SK-N-SH (cell line): Measurements from ENCODE around the gene AGMO. TPM values are rescaled to one million over a fixed set of nuclear protein-coding genes. Genes with fewer than 3 reads are reported as not detected.

Experiments
- CTCF ChIA-PET: fragments of 300-600, 350-600 bp; formaldehyde crosslinking; extraction: SDS; loops from one replicate; lab custom pipeline; 2021; lab: Yijun Ruan, JAX
- POLR2A ChIA-PET: fragments of 350-600 bp; sonication (Branson Sonifier 250); formaldehyde crosslinking; extraction: SDS; loops from one replicate; lab custom pipeline; 2020; ENCODE audit warnings: antibody characterized with exemption, inconsistent platforms; lab: Yijun Ruan, JAX
- DNase-seq: peaks from one replicate; pipeline ENCODE4 v3.0.0; 2012
- H2AFZ ChIP-seq: fragments of 200-600 bp; sonication (generic); 2 replicates; pipeline ENCODE4 v1.8.1; 2016; ENCODE audit warnings: antibody characterized with exemption, mild to moderate bottlenecking, low read depth
- H3F3A ChIP-seq: fragments of 200-600 bp; sonication (generic); replicated peaks from 2 replicates; pipeline ENCODE3; 2016; ENCODE audit warnings: antibody characterized with exemption, mild to moderate bottlenecking; ENCODE audit not compliant: insufficient read depth
- H3K27ac ChIP-seq, 2 experiments: fragments of 200-500 bp in 1 of 2; fragments of 200-600 bp in 1 of 2; sonication (Bioruptor generic) in 1 of 2; sonication (generic), shearing (Covaris generic) in 1 of 2; 2 replicates each; pipeline versions ENCODE4 v1.5.1 to v1.6.1; 2014 to 2016; ENCODE audit warnings: low read depth in 2 of 2, inconsistent platforms in 1 of 2, low read length in 1 of 2, mild to moderate bottlenecking in 1 of 2, mixed read lengths in 1 of 2
- H3K27me3 ChIP-seq: fragments of 200-600 bp; sonication (generic), shearing (Covaris generic); 2 replicates; pipeline ENCODE4 v1.6.1; 2016; ENCODE audit warnings: mixed run types; ENCODE audit not compliant: insufficient read depth
- H3K36me3 ChIP-seq, 2 experiments: fragments of 200-500 bp in 1 of 2; fragments of 200-600 bp in 1 of 2; sonication (Bioruptor generic) in 1 of 2; sonication (generic) in 1 of 2; replicated peaks in 1 of 2; 2 replicates each; pipeline versions ENCODE3 to v1.5.1; 2014 to 2016; ENCODE audit warnings: low read length in 1 of 2, mild to moderate bottlenecking in 1 of 2; ENCODE audit not compliant: insufficient read depth in 2 of 2, control insufficient read depth in 1 of 2
- H3K4me1 ChIP-seq, 2 experiments: fragments of 200-500 bp in 1 of 2; fragments of 200-600 bp in 1 of 2; sonication (Bioruptor generic) in 1 of 2; sonication (generic), shearing (Covaris generic) in 1 of 2; 2 replicates each; pipeline versions ENCODE4 v1.5.1 to v1.6.1; 2014 to 2016; ENCODE audit warnings: low read depth in 1 of 2, low read length in 1 of 2, mixed run types in 1 of 2; ENCODE audit not compliant: insufficient read depth in 2 of 2, control insufficient read depth in 1 of 2
- H3K4me2 ChIP-seq: fragments of 200-600 bp; sonication (generic), shearing (Covaris generic); 2 replicates; pipeline ENCODE4 v1.6.1; 2017; ENCODE audit warnings: mixed run types
- H3K4me3 ChIP-seq, 2 experiments: fragments of 200-500 bp in 1 of 2; fragments of 200-600 bp in 1 of 2; sonication (Bioruptor generic) in 1 of 2; sonication (generic), shearing (Covaris generic) in 1 of 2; 2 replicates each; pipeline versions ENCODE4 v1.5.1 to v1.8.1; 2014 to 2016; ENCODE audit warnings: low read depth in 2 of 2, inconsistent platforms in 1 of 2, low read length in 1 of 2, mild to moderate bottlenecking in 1 of 2, mixed read lengths in 1 of 2, moderate library complexity in 1 of 2
- H3K79me2 ChIP-seq: fragments of 200-600 bp; sonication (generic); 2 replicates; pipeline ENCODE4 v1.8.1; 2017; ENCODE audit warnings: mild to moderate bottlenecking; ENCODE audit not compliant: insufficient read depth
- H3K9ac ChIP-seq: fragments of 200-600 bp; sonication (generic); 2 replicates; pipeline ENCODE4 v1.6.1; 2017; ENCODE audit warnings: mixed run types
- H3K9me2 ChIP-seq: fragments of 200-600 bp; sonication (generic); 2 replicates; pipeline ENCODE4 v1.6.1; 2017; ENCODE audit warnings: mixed run types
- H3K9me3 ChIP-seq: fragments of 200-600 bp; sonication (generic); 2 replicates; pipeline ENCODE4 v1.6.1; 2017; ENCODE audit warnings: mixed run types, mild to moderate bottlenecking, moderate library complexity
- H4K20me1 ChIP-seq: fragments of 200-600 bp; sonication (generic); 2 replicates; pipeline ENCODE4 v1.6.1; 2017; ENCODE audit warnings: mild to moderate bottlenecking, mixed run types; ENCODE audit not compliant: insufficient read depth
- ELF1 ChIP-seq: IDR thresholded peaks from 2 replicates; pipeline ENCODE4 v1.4.0; 2012
- FOXJ3 ChIP-seq: sonication (generic); formaldehyde crosslinking; IDR thresholded peaks from 2 replicates; pipeline ENCODE4 v1.5.1; 2020; ENCODE audit warnings: mild to moderate bottlenecking, missing genetic modification reagents
- FOXM1 ChIP-seq: IDR thresholded peaks from 2 replicates; pipeline ENCODE4 v1.4.0; 2012; ENCODE audit warnings: low read depth, mild to moderate bottlenecking
- GABPA ChIP-seq: IDR thresholded peaks from 2 replicates; pipeline ENCODE4 v1.4.0; 2012; ENCODE audit warnings: low read depth, mild to moderate bottlenecking
- GATA2 ChIP-seq: sonication (generic); formaldehyde crosslinking; IDR thresholded peaks from 2 replicates; pipeline ENCODE4 v1.5.0; 2020; ENCODE audit warnings: mild to moderate bottlenecking, missing genetic modification reagents
- JUND ChIP-seq: IDR thresholded peaks from 2 replicates; pipeline ENCODE4 v1.4.0; 2012
- MAX ChIP-seq: IDR thresholded peaks from 2 replicates; pipeline ENCODE4 v1.4.0; 2012; ENCODE audit warnings: low read depth
- MXI1 ChIP-seq: IDR thresholded peaks from 2 replicates; pipeline ENCODE4 v1.6.1; 2012; ENCODE audit warnings: mild to moderate bottlenecking, low read depth, low read length, improper control_type of control experiment
- NRF1 ChIP-seq: IDR thresholded peaks from 2 replicates; pipeline ENCODE4 v1.6.1; 2012; ENCODE audit warnings: low read depth, mild to moderate bottlenecking, low read length
- PBX3 ChIP-seq: IDR thresholded peaks from 2 replicates; pipeline ENCODE4; 2012
- POLR2AphosphoS5 ChIP-seq: IDR thresholded peaks from 2 replicates; pipeline ENCODE4 v1.6.1; 2012; ENCODE audit warnings: low read depth, low read length
- REST ChIP-seq: IDR thresholded peaks from 2 replicates; pipeline ENCODE4 v1.6.1; 2012; ENCODE audit warnings: mild to moderate bottlenecking, low read depth, low read length, moderate library complexity
- USF1 ChIP-seq: IDR thresholded peaks from 2 replicates; pipeline ENCODE4 v1.4.0; 2012; ENCODE audit warnings: low read depth, borderline replicate concordance
- USF2 ChIP-seq: fragments of 150-350 bp; IDR thresholded peaks from 2 replicates; pipeline ENCODE4 v1.6.1; 2017; ENCODE audit warnings: antibody characterized with exemption, low read length, low read depth, borderline replicate concordance
- WGBS: methylation state at CpG from one replicate; pipeline ENCODE4 v1.1.6; 2017; ENCODE audit warnings: low lambda C conversion rate; 5-methylcytosine and 5-hydroxymethylcytosine counted together
- polyA plus RNA-seq, 3 experiments: library from polyadenylated mRNA; depleted of rRNA; stranded (reverse); fragments of >200 nt; gene quantifications; 2 replicates each; pipeline ENCODE4 v1.2.3, GENCODE V29; 2012

Gene AGMO
- polyA plus RNA-seq, 1 of the 3 experiments (the other 2 are of a cell fraction): 0.05 TPM

GRCh38 chr7:15488401-15488800 is 73.4 kb downstream of the AGMO start:
- Histone ChIP-seq H3F3A (no peaks in the 10 kb centered on the region), H3K27ac (no peak overlapping the region), H2AFZ (no peak overlapping the region), H4K20me1 (no peaks in the 10 kb centered on the region), H3K9me3 (no peaks in the 10 kb centered on the region; the same call in 1 of the 2 replicates), H3K9me2 (no peaks in the 10 kb centered on the region), H3K4me3 (no peak overlapping the region), H3K4me1 (no peaks in the 10 kb centered on the region), H3K9ac (no peak overlapping the region), H3K36me3 (no peaks in the 10 kb centered on the region), H3K27me3 (no peaks in the 10 kb centered on the region; the same call in 1 of the 2 replicates), H3K4me2 (no peak overlapping the region), H3K79me2 (no peaks in the 10 kb centered on the region)
- whole genome bisulfite sequencing: 50% methylated on average over 2 of the region's 2 CpGs
- ChIA-PET POLR2A (no interaction called here), CTCF (interaction anchor here (1.5 kb wide), 1 partner anchor 12 kb away, joined by 4 read pairs; no protein-coding TSS in a partner anchor)
- DNase-seq: no peak
- TF ChIP-seq REST: no peak
- no peak for TF ChIP-seq GATA2 (CRISPR knock-in tag)
- no peak for TF ChIP-seq JUND
- no peak for TF ChIP-seq MAX
- TF ChIP-seq PBX3: no peak

- no peak overlapping the region for H2AFZ ChIP-seq
- TF ChIP-seq FOXM1 (no peak), GABPA (no peak), POLR2AphosphoS5 (no peak), GATA2 (CRISPR knock-in tag) (no peak), FOXJ3 (CRISPR knock-in tag) (no peak), USF1 (no peak), NRF1 (no peak), ELF1 (no peak), MXI1 (no peak), PBX3 (no peak), USF2 (no peak)
- no peaks in the 10 kb centered on the region for H3K79me2 ChIP-seq
- H3K4me1 ChIP-seq: no peaks in the 10 kb centered on the region
- H3K27ac ChIP-seq: no peak overlapping the region
- no peaks in the 10 kb centered on the region; the same call in 1 of the 2 replicates for H3K9me2 ChIP-seq
- H3K9me3 ChIP-seq: no peaks in the 10 kb centered on the region; the same call in 1 of the 2 replicates
- no peak overlapping the region for H3K4me3 ChIP-seq
- ChIA-PET CTCF (no interaction called here), POLR2A (no interaction called here)
- no peak overlapping the region for H3K4me2 ChIP-seq
- no peaks in the 10 kb centered on the region for H3K36me3 ChIP-seq
- WGBS: 32% methylated on average over 1 of the region's 1 CpG
- no peak overlapping the region for H3K9ac ChIP-seq
- H3F3A ChIP-seq: no peaks in the 10 kb centered on the region
- no peaks in the 10 kb centered on the region for H4K20me1 ChIP-seq
- no peaks in the 10 kb centered on the region; the same call in 1 of the 2 replicates for H3K27me3 ChIP-seq
- DNase-seq: no peak
Observed at GRCh38 chr7:15487896-15488295, 73.9 kb downstream of the AGMO start.
